HepG2 (cell line): ENCODE measurements around the gene STPG4. TPM values are rescaled to one million over a fixed set of nuclear protein-coding genes. Genes with fewer than 3 reads are reported as not detected.

Experiments
- ARID5B ChIP-seq: IDR thresholded peaks from 2 replicates; pipeline ENCODE4 v1.4.0; 2020; ENCODE audit warnings: mild to moderate bottlenecking, missing genetic modification reagents
- CEBPB ChIP-seq: IDR thresholded peaks from 2 replicates; pipeline ENCODE4 v1.6.1; 2011; ENCODE audit warnings: low read depth, low read length, improper control_type of control experiment, borderline replicate concordance
- CEBPG ChIP-seq: IDR thresholded peaks from 2 replicates; pipeline ENCODE4 v1.6.1; 2016
- ELF3 ChIP-seq: IDR thresholded peaks from 2 replicates; pipeline ENCODE4 v1.6.1; 2016; ENCODE audit warnings: missing genetic modification reagents, missing compliant biosample characterization
- ESRRA ChIP-seq: sonication (generic); formaldehyde crosslinking; IDR thresholded peaks from 2 replicates; pipeline ENCODE4 v1.5.1; 2020; ENCODE audit warnings: mild to moderate bottlenecking, low read depth, missing genetic modification reagents
- FOXA3 ChIP-seq: IDR thresholded peaks from 2 replicates; pipeline ENCODE4 v1.6.1; 2016; ENCODE audit warnings: missing genetic modification reagents, missing compliant biosample characterization
- FOXO1 ChIP-seq: sonication (generic); formaldehyde crosslinking; IDR thresholded peaks from 2 replicates; pipeline ENCODE4 v1.4.0; 2020; ENCODE audit warnings: missing genetic modification reagents
- KLF11 ChIP-seq: IDR thresholded peaks from 2 replicates; pipeline ENCODE4 v1.6.1; 2016; ENCODE audit warnings: missing compliant biosample characterization
- MXD4 ChIP-seq: IDR thresholded peaks from 2 replicates; pipeline ENCODE4 v1.6.1; 2016; ENCODE audit warnings: mild to moderate bottlenecking, missing biosample characterization, missing genetic modification reagents
- RARA ChIP-seq: IDR thresholded peaks from 2 replicates; pipeline ENCODE4 v1.6.1; 2016; ENCODE audit warnings: missing genetic modification reagents, missing compliant biosample characterization
- RBFOX2 ChIP-seq: fragments of 200-400 bp; formaldehyde crosslinking; IDR thresholded peaks from 2 replicates; pipeline ENCODE4 v1.6.1; 2017; ENCODE audit warnings: low read depth, mild to moderate bottlenecking, low read length
- SAP130 ChIP-seq: IDR thresholded peaks from 2 replicates; pipeline ENCODE4 v1.6.1; 2016; ENCODE audit warnings: low read depth
- SIX1 ChIP-seq: sonication (generic); formaldehyde crosslinking; IDR thresholded peaks from 2 replicates; pipeline ENCODE4 v1.4.0; 2020; ENCODE audit warnings: missing genetic modification reagents, borderline replicate concordance
- SMC3 ChIP-seq: IDR thresholded peaks from 2 replicates; pipeline ENCODE4 v1.6.1; 2011; ENCODE audit warnings: low read length, improper control_type of control experiment
- SOX5 ChIP-seq: IDR thresholded peaks from 2 replicates; pipeline ENCODE4 v1.6.1; 2016; ENCODE audit warnings: borderline replicate concordance
- ZBTB21 ChIP-seq: sonication (generic); formaldehyde crosslinking; IDR thresholded peaks from 2 replicates; pipeline ENCODE4 v1.4.0; 2020; ENCODE audit warnings: missing genetic modification reagents
- ZBTB4 ChIP-seq: sonication (generic); formaldehyde crosslinking; IDR thresholded peaks from 2 replicates; pipeline ENCODE4 v1.4.0; 2020; ENCODE audit warnings: missing genetic modification reagents, mild to moderate bottlenecking, borderline replicate concordance
- ZMYM4 ChIP-seq: sonication (generic); formaldehyde crosslinking; IDR thresholded peaks from 2 replicates; pipeline ENCODE4 v1.8.1; 2023; ENCODE audit warnings: mild to moderate bottlenecking, missing genetic modification reagents
- ZNF792 ChIP-seq: IDR thresholded peaks from 2 replicates; pipeline ENCODE4 v1.6.1; 2016
- polyA plus RNA-seq, 8 experiments: library from polyadenylated mRNA; depleted of rRNA in 3 of 8; stranded (reverse) in 7 of 8; unstranded in 1 of 8; fragments of >200 nt; fragmentation: Illumina TruSeq in 4 of 8; extraction: Trizol in 4 of 8; gene quantifications; 2 replicates each; pipeline versions ENCODE4 v1.2.1 to v1.2.3, GENCODE V29; 2011 to 2016; ENCODE audit warnings: low read depth in 4 of 8, missing spikeins in 1 of 8, mixed read lengths in 1 of 8; ENCODE audit not compliant: insufficient read depth in 1 of 8
- total RNA-seq, 5 experiments: library from RNA; depleted of rRNA; stranded (reverse); fragments of >200 nt; fragmentation: Illumina TruSeq; extraction: Trizol; gene quantifications; 2 replicates each; pipeline ENCODE4 v1.2.3, GENCODE V29; 2016; ENCODE audit warnings: low read depth in 1 of 5

STPG4 gene
- total and polyA plus RNA-seq, 2 of the 13 experiments (the other 11 are each of a cell fraction or from before 2014, with no cell fraction given), result 0.11 to 0.15 TPM

GRCh38 chr2:47160211-47160610, 5.1 kb upstream of the STPG4 start (continued):
- TF ChIP-seq FOXA3 (CRISPR knock-in tag) (peak; percentile 78), SAP130 (CRISPR knock-in tag) (peak; percentile 69), SOX5 (peak; percentile 76), ZBTB4 (no peak), SIX1 (0 out of 2 replicates have a peak, but pooled peaks have one; percentile 20), RBFOX2 (no peak), ARID5B (CRISPR knock-in tag) (peak; percentile 83), FOXO1 (CRISPR knock-in tag) (peak; percentile 93; the same call in 1 of the 2 replicates), ELF3 (CRISPR knock-in tag) (peak; percentile 41; the same call in 1 of the 2 replicates), CEBPG (CRISPR knock-in tag) (peak; percentile 81), SMC3 (peak; percentile 10; the same call in 1 of the 2 replicates), ZNF792 (peak; percentile 59; the same call in 1 of the 2 replicates), RARA (peak; percentile 26; the same call in 1 of the 2 replicates), CEBPB (peak; percentile 85), ZBTB21 (CRISPR knock-in tag) (no peak), MXD4 (CRISPR knock-in tag) (0 out of 2 replicates have a peak, but pooled peaks have one; percentile 20), ZMYM4 (CRISPR knock-in tag) (no peak; the same call in 1 of the 2 replicates), ESRRA (no peak), KLF11 (CRISPR knock-in tag) (no peak)
